GM12891 (cell line): Measurements from ENCODE around the gene SERPINE2.

Experiments
- POLR2A ChIP-seq: IDR thresholded peaks from 2 replicates; pipeline ENCODE4 v1.6.1; 2011; ENCODE audit warnings: low read depth, low read length, control low read depth
- POLR2AphosphoS5 ChIP-seq: IDR thresholded peaks from 2 replicates; pipeline ENCODE4 v1.6.1; 2011; ENCODE audit warnings: low read depth, low read length, control low read depth

DNA sequence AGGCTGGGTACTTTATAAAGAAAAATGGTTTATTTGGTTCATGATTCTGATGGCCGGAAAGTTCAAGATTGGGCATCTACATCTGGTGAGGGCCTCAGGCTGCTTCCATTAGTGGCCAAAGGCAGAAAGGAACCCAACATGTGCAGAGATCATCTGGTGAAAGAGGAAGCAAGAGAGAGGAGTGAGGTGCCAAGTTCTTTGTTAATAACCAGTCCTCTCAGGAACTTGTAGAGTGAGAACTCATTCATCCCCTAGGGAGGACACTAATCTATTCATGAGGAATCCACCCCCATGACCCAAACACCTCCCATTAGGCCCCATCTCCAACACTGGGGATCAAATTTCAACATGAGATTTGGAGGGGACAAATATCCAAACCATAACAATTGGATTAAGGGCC, 17.8 kb upstream of the SERPINE2 start:
- TF ChIP-seq POLR2A (no peak), POLR2AphosphoS5 (no peak)
